GM18502 (cell line): ENCODE data around the gene CLDN20.

Source experiments
- ATAC-seq: cut with Tn5 transposase; IDR thresholded peaks from one replicate; pipeline ENCODE4 v1.9.1; 2021; ENCODE audit warnings: mild to moderate bottlenecking; ENCODE audit not compliant: unreplicated experiment, poor library complexity

Gene CLDN20

DNA sequence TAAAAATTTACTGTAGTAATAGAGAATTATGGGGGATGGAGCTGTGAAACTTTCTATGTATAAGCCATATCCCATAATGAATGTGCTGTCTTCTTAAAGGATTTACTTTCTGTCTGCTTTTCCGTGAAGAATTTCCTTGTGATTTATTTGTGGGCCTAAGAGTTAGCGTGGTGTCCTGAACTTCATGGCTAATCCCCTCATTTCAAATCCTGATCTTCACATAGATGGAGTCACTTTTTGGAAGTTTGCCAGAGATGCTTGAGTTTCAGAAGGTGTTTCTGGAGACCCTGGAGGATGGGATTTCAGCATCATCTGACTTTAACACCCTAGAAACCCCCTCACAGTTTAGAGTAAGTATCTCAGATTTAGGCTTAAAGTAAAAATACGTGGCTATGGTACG lies 19.4 kb upstream of the CLDN20 start:
- no peak for ATAC-seq

DNA sequence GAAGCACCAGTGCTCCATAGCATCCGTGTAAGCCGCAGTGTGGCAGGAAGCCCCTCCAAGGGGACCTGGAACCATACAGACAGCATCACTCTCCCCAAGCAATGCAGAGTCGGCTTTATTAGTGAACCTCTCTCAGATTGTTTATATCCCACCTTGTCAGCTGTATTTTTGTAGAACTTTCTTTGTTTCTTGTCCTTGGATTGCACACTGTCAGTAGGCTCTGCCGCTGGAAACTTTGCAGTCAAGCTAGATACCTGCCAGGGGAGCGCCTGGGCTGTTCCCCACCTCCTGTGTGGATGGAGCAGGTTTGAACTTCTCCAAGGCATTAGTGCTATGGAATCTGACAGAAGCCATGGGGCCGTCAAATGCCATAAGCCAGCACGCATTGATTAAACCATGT lies 18.6 kb upstream of the CLDN20 start:
- no peak for ATAC-seq

DNA sequence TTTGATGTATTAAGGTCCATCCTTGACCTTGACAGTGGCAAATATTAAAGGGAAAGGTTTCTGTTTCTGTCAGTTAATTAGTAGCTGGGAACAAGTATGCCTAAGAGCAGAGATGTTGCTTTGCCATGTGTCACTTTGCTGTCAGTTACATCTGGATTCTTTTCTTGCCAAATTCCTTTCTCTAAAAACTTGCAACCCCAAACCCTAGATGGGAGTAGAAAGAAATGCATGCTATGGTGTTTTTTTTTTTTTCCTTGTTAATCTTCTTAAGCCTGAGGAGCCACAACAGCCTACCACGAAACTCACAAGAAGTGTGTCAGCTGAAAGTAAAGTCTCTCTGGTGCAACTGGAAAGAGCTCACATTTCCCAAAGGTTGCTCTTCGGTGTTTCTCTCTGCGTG lies 18.0 kb upstream of the CLDN20 start:
- ATAC-seq = no peak

DNA sequence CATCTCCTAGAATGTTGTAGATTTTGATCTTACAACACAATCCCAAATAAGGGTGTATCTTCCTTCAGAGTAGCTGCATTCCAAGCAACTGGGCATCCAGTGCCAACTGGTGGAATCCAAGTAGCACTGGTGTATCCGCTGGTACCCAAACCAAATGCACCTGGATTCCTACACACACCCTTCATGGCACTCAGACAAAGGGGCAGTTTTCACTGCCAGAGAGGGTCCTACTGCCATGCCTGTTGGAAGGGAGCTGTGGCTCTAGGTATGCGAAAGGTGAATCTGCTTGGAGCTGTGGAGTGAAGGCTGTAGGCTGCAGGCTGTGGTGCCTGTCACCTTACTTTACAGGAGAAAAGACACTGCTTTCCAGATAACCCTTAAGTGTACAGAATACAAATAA lies 17.0 kb upstream of the CLDN20 start:
- ATAC-seq = no peak

DNA sequence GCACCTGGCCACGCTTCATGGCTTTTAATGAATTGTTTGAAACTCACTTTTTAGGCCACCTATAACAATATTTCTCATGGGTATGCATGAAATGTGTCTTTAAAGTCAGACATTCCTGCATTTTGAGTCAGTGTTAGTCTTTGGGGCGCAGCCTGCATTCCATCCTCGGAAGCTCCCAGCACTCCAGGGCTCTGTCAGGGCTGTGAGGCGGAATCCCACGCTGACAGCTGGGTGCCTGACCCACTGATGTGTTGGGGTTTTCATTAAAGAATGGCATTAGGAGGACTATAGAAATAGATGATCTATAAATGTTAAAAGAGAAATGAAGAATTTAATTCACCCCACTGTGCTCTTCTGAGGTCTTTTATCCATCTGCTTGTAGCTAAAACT lies 16.2 kb upstream of the CLDN20 start:
- ATAC-seq = no peak

DNA sequence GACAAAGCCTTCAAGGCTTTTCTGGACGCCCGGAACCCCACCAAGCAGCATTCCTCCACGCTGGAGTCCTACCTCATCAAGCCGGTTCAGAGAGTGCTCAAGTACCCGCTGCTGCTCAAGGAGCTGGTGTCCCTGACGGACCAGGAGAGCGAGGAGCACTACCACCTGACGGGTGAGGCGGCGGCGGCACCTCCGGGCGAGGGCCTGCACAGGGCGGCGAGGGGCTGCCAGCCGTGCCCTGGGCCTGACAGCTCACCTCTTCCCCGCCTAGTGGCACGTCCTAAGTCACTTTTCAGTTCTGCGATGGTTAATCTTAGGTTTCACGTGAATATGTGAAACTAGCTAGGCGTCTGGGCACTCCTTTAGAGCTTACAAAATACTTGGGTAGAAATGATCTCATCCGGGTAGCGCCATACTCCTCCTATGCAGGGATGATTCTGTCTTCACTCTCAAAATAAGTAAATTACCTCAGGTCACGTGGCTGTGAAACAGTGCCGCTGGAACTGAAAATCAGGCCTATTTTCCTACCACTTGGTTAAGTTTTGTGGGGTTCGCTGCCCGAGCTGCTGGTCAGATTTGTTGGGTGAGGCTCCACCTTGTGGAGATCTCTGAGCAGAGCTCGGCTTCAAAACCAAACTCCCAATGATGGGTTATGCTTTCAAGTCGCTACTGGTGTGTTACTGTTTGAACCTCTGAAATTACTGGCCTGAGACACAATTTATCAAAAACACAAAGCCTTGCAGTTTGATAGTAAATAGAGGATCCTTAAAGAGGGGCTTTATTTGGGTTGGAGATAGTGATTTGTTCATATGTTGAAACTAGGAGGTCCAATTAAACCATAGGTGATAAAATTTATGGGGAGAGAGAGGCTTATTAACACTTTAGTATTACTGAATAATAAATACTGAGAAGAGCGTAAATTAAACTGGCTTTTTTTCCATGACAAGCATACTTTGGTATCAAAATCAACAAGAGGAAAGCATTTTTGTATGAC lies 15.5 kb upstream of the CLDN20 start:
- ATAC-seq = peak; percentile 64

DNA sequence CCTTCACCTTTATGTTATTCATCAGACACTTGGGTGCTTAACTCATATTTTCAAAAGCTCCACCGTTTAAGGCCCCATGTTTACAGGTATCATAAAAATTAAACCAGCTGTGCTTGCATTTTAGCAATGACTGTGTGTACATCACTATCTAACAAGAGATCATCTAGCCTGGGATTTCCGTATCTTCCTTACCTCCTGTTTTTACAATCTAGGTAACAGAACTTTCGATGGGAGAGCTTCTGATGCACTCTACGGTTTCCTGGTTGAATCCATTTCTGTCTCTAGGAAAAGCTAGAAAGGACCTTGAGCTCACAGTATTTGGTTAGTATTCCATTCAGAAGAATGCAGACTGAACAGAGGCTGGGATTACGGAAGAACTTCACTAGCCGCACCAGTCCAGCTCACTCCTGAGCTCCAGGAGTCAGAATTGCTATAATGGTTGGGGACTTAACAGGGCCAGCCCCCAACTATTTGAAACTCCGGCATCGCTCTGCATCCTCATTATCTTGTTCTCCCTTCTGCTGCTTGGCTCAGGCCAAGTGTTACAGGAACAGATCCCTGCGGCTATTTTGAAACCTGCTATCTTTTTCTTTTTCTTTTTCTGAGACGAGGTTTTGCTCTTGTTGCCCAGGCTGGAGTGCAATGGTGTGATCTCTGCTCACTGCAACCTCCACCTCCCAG lies 13.0 kb upstream of the CLDN20 start:
- no peak for ATAC-seq

DNA sequence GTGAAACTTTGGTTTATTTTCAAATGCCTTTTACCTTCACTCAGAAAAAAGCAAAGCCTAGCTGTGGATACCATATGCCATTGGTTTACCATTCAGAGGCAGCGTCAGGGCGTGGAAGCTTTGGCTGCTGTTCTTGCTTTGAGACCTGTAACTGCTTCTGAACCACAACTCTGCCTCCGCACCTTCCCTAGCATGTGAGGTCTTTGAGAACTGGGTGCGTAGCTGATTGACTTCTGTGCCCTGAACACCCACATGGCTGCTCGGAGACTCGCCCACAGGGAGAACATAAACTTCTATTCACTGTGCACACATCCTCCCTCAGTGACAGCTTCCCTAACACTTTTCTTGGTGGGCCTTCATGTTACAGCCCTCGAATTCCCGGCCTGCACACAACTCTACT lies 11.2 kb upstream of the CLDN20 start:
- no peak for ATAC-seq

DNA sequence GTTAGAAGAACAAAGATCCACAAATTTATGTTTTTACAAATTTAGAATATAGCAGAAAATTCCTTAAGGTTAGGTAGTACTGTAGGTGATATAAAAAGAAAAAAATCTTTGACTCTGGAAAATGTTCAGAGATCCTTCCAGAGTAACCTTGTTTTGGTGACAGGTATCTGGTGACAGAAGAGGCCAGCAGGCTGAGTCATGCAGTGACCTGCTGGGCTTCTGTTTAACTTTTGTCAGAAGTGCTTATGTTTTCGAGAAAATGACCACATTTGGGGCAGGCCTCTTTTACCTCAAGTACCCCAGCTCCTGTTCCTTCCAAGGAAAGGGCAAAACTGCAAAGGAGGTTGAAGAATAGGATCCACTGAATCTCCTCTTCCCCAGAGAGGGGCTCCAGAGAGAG lies 10.5 kb upstream of the CLDN20 start:
- no peak for ATAC-seq

DNA sequence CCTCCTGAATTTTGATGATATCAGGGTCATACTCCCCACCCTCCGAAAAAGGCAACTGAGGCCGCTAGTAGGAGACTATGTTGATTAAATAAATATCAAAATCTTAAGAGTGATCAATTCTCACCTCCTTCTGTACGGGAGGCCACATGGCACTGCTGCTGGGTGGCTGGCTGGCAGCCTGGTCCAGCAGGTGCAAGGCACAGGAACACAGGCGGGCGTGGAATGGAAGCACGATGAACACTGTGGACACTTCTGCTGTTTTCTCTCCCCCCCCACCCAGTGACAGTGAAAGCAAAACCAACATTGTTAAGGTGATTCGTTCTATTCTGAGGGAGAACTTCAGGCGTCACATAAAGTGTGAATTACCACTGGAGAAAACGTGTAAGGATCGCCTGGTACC lies 9.7 kb upstream of the CLDN20 start:
- no peak for ATAC-seq

DNA sequence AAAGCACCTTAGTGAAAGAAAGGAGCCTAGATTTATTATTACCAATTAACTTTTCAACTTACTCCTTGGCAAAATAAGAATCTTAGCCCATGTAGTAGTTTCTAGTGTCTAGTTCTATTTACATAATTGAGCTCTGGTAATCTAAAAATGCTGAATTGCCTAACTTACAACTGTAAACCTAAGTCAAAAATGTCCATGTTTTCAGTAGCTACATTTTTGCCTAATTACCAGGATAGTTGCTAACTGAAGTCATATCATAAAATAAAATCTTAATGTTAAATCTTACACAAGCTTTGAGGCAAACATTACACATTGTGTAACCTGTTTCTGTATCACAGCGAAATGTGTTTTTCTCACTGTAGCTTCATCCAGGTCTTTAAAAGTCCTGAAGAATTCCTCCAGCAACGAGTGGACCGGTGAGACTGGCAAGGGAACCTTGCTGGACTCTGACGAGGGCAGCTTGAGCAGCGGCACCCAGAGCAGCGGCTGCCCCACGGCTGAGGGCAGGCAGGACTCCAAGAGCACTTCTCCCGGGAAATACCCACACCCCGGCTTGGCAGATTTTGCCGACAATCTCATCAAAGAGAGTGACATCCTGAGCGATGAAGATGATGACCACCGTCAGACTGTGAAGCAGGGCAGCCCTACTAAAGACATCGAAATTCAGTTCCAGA lies 7.6 kb upstream of the CLDN20 start:
- ATAC-seq = no peak

DNA sequence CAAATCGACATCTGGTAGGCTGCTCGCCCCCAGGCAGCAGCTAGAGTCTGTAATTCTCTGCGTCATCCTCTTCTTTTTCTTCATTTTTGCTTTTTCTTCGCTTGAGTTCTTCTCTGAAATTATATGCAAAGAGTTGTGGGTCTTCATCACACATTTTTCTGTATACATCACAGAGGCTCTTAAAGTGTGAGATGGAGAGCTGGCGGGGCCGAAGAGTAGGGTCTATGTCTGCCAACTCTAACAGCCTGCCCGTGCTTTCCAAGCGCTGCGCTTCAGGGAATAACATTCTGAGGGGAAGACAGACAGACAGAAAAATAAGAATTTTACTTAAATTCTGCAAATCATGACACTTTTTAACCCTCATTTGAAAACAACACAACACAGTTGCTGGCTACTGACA lies 6.0 kb upstream of the CLDN20 start:
- ATAC-seq = no peak

DNA sequence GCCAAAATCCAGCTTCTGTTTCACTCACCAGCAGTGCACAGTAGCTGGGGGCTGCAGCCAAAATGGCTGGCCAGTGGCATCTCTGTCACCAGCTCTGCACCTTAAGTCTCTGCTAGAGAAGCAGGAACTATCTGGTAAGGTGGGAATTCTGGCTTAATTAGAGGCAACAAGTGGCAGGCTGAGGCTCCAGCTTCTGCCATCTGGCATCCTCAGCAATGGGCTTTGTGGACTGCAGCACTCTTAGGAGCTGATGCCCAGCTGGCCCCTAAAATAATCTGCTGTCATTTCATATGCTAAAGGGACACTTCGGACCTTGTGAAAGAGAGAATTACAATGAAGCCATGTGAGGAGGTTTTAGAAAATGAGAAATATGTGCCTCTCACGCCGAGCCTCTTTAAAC lies 4.6 kb upstream of the CLDN20 start:
- ATAC-seq = no peak

DNA sequence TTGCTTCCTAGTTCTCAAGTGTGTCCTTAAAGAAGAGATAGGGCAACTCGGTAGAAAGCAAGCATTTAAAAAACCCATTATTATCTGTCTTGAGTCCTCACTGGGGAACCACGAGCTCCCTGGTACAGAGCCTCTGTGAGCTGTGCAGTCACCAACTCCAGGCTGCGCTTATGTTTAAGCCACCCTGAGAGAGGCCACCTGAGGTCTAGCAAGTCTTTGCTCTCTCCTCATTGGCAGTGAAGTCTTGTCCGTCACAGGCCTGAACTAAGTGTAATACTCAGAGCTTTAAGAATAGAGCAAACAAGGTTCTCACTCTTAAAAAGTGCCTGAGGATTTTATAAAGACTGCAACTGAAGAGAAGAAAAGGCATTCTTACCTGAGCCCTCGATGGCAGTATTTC lies 3.9 kb upstream of the CLDN20 start:
- no peak for ATAC-seq

DNA sequence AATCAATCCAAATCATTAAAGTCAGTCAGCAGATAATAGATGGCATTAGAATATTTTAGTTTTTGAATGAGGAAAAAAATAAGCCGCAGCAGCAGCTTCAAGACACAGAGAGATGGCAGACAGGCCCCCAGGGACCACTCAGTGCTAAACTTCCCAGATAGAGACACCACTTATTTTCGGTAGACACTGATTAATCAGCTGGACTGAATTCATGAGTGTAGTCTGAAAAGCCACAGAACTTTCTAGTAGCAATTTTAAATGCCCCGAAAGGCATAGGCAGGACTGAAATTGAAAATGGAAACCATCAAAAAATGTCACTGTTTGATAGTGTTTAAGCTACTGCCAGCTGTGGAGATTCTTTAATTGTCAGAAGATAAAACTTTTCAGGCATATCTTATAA lies 3.1 kb upstream of the CLDN20 start:
- ATAC-seq = peak; percentile 41

DNA sequence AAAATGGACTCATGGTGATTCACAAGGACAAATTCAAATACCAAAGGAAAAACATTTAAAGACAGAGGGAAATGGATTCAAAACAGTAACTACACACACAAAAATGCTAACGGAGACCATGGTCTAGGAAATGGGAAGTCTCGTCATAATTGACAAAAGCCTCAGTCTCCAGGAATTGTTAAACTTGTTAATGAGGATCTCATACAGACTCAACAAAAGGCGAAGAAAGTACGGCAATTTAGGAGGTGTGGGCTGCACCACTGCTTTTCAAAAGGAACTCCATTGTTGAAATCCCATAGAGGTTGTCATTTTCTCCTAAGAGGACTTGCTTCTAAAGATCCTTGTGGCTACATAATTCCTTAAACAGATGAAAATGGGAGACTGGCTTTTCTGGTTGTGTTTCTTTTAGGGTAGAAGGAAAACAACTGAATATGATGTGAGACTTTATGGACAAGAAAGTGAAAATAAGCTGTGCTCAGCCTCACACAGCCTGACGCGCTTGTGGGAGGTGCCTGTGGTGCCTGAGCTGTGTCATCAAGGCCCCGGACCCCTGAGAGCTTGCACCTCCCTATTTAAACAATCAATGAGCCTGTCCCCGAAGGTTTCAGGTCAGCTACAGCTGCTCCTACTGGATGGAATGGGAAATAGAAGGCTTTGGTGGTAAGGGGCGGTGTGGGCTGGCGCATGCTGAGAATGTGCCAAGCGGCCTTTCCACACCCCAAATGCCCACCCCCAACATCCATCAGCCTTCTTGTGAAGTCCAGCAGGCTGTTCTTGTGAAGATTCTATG lies 2.5 kb upstream of the CLDN20 start:
- no peak for ATAC-seq

DNA sequence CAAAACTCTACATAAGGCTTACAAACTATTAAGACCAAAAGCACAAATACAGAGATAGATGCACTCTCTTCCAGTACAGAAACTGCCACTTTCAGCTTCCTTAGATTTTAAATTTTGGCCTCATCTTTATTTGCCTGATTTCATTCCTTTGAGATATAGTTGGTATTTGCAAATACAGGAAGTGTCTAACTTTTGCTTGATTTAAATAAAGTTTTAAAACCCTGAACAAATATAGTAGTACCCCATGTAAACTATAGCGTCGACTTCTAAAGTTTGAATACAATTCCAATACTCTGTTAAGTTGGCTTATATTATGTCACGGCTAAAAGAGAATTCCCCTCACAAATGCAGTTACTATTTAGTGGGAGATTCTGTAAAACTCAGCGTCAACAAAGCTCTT lies 1.2 kb upstream of the CLDN20 start:
- ATAC-seq = no peak

DNA sequence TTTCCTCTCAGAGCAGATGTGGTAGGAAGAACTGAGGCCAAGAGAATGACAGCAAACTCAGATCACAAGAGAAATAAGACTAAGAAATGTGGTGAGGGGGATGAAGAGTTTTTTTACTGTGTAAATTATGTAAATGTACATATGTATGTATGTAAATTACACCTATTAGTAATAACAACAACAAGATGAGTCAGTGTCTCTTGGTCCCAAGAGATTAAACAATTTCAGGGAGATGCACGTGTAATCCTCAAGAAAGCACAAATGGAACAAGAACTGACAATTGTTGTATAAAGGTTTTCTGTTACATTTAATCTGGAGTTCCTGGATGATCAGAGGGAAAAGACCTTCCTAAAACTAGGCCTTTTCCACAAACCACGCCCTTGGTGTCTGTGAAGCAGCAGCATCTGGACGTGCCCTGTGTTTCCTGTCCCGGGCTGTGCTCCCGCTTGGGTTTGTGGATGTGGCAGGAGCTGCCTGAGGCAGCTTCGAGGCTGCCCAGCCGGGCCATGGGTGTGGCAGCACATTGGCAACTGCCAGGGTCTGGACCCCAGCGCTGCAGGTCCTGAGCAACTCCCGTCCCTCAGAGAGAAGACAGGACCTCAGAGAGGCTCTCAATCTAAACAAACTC lies 994 bp downstream of the CLDN20 start:
- no peak for ATAC-seq

DNA sequence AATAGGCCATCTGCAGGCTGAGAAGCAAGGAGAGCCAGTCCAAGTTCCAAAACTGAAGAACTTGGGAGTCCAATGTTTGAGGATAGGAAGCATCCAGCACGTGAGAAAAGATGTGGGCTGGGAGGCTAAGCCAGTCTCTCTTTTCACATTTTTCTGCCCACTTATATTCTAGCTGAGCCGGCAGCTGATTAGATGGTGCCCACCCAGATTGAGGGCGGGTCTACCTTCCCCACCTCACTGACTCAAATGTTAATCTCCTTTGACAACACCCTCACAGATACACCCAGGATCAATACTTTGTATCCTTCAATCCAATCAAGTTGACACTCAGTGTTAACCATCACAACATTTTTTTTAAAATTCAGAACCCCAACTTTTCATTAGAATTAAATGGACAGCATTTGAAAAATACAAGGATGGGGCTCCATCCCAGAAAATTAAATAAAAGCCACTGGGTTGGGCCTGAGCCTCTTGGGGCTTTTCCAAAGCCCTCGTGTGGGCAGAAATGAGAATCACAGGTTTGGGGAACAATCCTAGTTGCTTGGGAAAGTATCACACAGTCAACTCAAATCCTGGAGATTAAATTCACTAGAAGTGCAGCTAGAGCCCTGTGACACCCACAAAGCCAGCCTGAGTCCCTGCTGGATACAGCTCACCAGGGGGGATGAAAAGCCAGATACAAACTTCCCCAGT lies 2.2 kb downstream of the CLDN20 start:
- no peak for ATAC-seq
